BJ (cell line): Measurements from ENCODE around the gene DPY19L3. TPM values are rescaled to one million over a fixed set of nuclear protein-coding genes. Genes with fewer than 3 reads are reported as not detected.

Experiments used
- CTCF ChIA-PET: fragments of 350-600 bp; formaldehyde crosslinking; extraction: SDS; loops from one replicate; lab custom pipeline; 2021; ENCODE audit warnings: antibody characterized with exemption, inconsistent platforms; lab: Yijun Ruan, JAX
- POLR2A ChIA-PET: fragments of 300-600 bp; sonication (Branson Sonifier 250); formaldehyde crosslinking; extraction: SDS; loops from one replicate; lab custom pipeline; 2021; ENCODE audit warnings: antibody characterized with exemption; lab: Charles Lee
- DNase-seq: peaks from one replicate; pipeline ENCODE4 v3.0.0-alpha.2; 2011; ENCODE audit warnings: low read depth
- H3K27me3 ChIP-seq: 2 replicates; pipeline ENCODE4 v1.6.0; 2011; ENCODE audit warnings: low read length; ENCODE audit not compliant: control insufficient read depth, insufficient read depth
- H3K36me3 ChIP-seq: 2 replicates; pipeline ENCODE4 v1.5.1; 2011; ENCODE audit warnings: low read length; ENCODE audit not compliant: control insufficient read depth, insufficient read depth
- H3K4me3 ChIP-seq: 2 replicates; pipeline ENCODE4 v1.5.1; 2011; ENCODE audit warnings: low read depth, mild to moderate bottlenecking, control low read depth, low read length
- polyA plus RNA-seq: library from polyadenylated mRNA; depleted of rRNA; stranded (reverse); fragments of >200 nt; gene quantifications from 2 replicates; pipeline ENCODE4 v1.2.3, GENCODE V29; 2011
- TF ChIP-seq, protein P1 (sequence below): IDR thresholded peaks from 2 replicates; pipeline ENCODE4 v1.5.1; 2011; ENCODE audit warnings: low read depth, mild to moderate bottlenecking, control low read depth, inconsistent platforms, low read length, moderate library complexity; ENCODE audit not compliant: insufficient read depth

Gene DPY19L3
- polyA plus RNA-seq, 1 experiment, result 31.9 TPM

- Histone ChIP-seq H3K27me3 (no peaks in the 10 kb centered on the region), H3K36me3 (peaks cover 6% of the 10 kb centered on the region), H3K4me3 (no peak overlapping the region)
- TF ChIP-seq, protein P1, sequence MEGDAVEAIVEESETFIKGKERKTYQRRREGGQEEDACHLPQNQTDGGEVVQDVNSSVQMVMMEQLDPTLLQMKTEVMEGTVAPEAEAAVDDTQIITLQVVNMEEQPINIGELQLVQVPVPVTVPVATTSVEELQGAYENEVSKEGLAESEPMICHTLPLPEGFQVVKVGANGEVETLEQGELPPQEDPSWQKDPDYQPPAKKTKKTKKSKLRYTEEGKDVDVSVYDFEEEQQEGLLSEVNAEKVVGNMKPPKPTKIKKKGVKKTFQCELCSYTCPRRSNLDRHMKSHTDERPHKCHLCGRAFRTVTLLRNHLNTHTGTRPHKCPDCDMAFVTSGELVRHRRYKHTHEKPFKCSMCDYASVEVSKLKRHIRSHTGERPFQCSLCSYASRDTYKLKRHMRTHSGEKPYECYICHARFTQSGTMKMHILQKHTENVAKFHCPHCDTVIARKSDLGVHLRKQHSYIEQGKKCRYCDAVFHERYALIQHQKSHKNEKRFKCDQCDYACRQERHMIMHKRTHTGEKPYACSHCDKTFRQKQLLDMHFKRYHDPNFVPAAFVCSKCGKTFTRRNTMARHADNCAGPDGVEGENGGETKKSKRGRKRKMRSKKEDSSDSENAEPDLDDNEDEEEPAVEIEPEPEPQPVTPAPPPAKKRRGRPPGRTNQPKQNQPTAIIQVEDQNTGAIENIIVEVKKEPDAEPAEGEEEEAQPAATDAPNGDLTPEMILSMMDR, result no peak
- CTCF ChIA-PET, result no interaction called here
- no peak for DNase-seq
- POLR2A ChIA-PET, result no interaction called here
These were observed 1.7 kb downstream of the DPY19L3 start for GRCh38 chr19:32407004-32407992.

DNA sequence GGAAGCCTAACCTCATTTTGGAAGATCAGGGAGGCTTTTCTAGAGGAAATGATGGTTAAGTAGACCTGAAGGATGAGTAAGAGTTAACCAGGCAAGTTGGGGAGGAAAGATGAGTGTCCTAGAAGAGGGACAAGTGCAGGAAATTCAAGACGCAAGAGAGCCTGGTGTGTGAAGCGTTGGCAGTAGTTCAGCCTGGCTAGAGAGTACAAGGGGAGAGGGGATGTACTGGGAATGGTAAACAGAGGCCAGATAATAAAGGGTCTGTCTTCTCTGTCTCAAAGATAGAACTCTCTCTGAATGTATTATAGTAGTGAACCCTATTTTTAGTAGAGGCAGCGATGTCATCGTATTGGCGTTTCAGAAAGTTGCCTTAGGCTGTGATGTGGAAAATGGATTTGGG lies 9.7 kb downstream of the DPY19L3 start:
- POLR2A ChIA-PET, result no interaction called here
- CTCF ChIA-PET, result no interaction called here
- Histone ChIP-seq H3K4me3 (no peak overlapping the region), H3K27me3 (no peaks in the 10 kb centered on the region), H3K36me3 (peaks cover 3% of the 10 kb centered on the region)
- DNase-seq, result no peak
- TF ChIP-seq, protein P1, result no peak

DNA sequence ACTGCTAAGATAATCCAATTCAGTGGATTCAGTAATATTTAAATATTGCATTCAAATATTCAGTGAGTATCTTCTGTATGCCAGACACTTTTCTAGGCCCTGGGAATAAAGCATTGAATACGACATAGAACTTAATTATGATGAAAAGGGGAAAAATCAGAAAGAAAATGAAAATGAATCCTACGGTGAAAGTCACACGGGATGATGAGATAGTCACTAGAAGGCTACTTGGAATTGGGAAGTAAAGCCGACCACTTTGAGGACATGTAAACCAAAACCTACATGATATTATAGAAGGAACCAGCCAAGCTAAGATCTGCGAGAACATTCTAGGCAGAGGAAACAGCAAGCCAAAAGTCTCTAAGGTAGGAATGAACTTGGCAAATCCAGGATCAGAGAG lies 10.1 kb downstream of the DPY19L3 start:
- TF ChIP-seq, protein P1, result no peak
- H3K4me3 ChIP-seq, result no peak overlapping the region
- H3K27me3 ChIP-seq, result no peaks in the 10 kb centered on the region
- ChIA-PET POLR2A (no interaction called here), CTCF (no interaction called here)
- no peak for DNase-seq
- peaks cover 3% of the 10 kb centered on the region for H3K36me3 ChIP-seq

GRCh38 chr19:32416749-32417456 lies 11.3 kb downstream of the DPY19L3 start:
- Histone ChIP-seq H3K27me3 (no peaks in the 10 kb centered on the region), H3K4me3 (no peak overlapping the region), H3K36me3 (peaks cover under 1% of the 10 kb centered on the region)
- ChIA-PET POLR2A (no interaction called here), CTCF (no interaction called here)
- DNase-seq, result no peak
- TF ChIP-seq, protein P1, result no peak

DNA sequence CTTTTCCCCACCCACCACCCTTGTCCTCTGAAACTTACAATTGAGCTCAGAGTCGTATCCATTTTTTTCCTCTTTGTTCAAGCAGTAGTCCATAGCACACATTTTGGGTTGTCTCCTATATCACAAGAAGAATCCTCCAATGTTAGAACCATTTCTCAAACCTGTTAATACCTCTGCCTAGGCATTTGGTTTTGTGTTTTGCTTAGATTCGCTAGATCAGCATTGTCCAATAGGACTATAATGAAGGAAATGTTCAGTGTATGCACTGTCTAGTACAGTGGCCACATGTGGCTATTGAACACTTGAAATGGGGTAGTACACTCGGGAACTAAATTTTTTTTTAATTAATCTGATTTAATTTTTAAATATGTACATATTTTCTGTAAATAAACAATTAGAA lies 12.6 kb downstream of the DPY19L3 start:
- Histone ChIP-seq H3K27me3 (no peaks in the 10 kb centered on the region), H3K4me3 (no peak overlapping the region), H3K36me3 (no peaks in the 10 kb centered on the region; the same call in none of the 2 replicates)
- TF ChIP-seq, protein P1, result no peak
- DNase-seq, result no peak
- ChIA-PET CTCF (no interaction called here), POLR2A (no interaction called here)
